Transverse colon (tissue), 4 donors: ENCODE data around the gene BCL2L12. TPM values are rescaled to one million over a fixed set of nuclear protein-coding genes. Genes with fewer than 3 reads are reported as not detected.

Experiments used
- DNase-seq: peaks from one replicate; pipeline ENCODE4 v3.0.0-alpha.2; 2019
- H3K27ac ChIP-seq, 4 donors: fragments of 200-600 bp; sonication (generic); 2 replicates each; pipeline ENCODE4 v1.5.1; 2016 to 2018; ENCODE audit warnings: inconsistent platforms in 4 of 4
- H3K27me3 ChIP-seq: fragments of 200-600 bp; sonication (generic); 2 replicates; pipeline ENCODE4 v1.5.1; 2017; ENCODE audit warnings: inconsistent platforms
- H3K36me3 ChIP-seq, 4 donors: fragments of 200-600 bp; sonication (generic); 2 replicates each; pipeline ENCODE4 v1.5.1; 2017 to 2019; ENCODE audit warnings: inconsistent platforms in 4 of 4
- H3K4me1 ChIP-seq, 4 donors: fragments of 200-600 bp; sonication (generic); 2 replicates each; pipeline ENCODE4 v1.5.1; 2017 to 2020; ENCODE audit warnings: inconsistent platforms in 4 of 4
- H3K4me3 ChIP-seq, 4 donors: fragments of 200-600 bp; sonication (generic); 1 replicate in 1 of 4; 2 replicates in 3 of 4; pipeline versions ENCODE4 v1.5.1 to v1.6.1; 2017 to 2019; ENCODE audit warnings: inconsistent platforms in 4 of 4
- H3K9me3 ChIP-seq, 2 donors: fragments of 200-600 bp; sonication (generic); 2 replicates each; pipeline ENCODE4 v1.5.1; 2017 to 2019; ENCODE audit warnings: inconsistent platforms in 2 of 2
- EP300 ChIP-seq: sonication (generic); formaldehyde crosslinking; IDR thresholded peaks from one replicate; pipeline ENCODE4 v1.6.1; 2017; ENCODE audit warnings: antibody characterized with exemption, low read depth
- POLR2A ChIP-seq: fragments of 450-650 bp; IDR thresholded peaks from one replicate; pipeline ENCODE4 v1.6.1; 2016; ENCODE audit warnings: antibody characterized with exemption, mild to moderate bottlenecking, moderate library complexity
- POLR2AphosphoS5 ChIP-seq, 3 donors: sonication (generic); formaldehyde crosslinking; IDR thresholded peaks; one replicate each; pipeline ENCODE4 v1.6.1; 2016; ENCODE audit warnings: antibody characterized with exemption in 3 of 3
- WGBS, 2 donors: methylation state at CpG; one replicate each; pipeline ENCODE4 v1.1.5; 2018; ENCODE audit warnings: low coverage in 1 of 2; 5-methylcytosine and 5-hydroxymethylcytosine counted together
- in situ Hi-C, 4 donors: fragments of 200-750 bp; cut with MboI; loops; one replicate each; pipeline versions ENCODE4 v1.15.0 to v1.15.1; 2017; ENCODE audit warnings: low sequenced_read_pairs in 3 of 4, low pct_ligation_motif_present in 1 of 4, low pct_unique_long_range_greater_than_20kb in 1 of 4
- intact Hi-C: fragments of 100-400 bp; cut with DNase I; formaldehyde crosslinking; loops from one replicate; pipeline ENCODE4 v1.15.1; 2023; ENCODE audit warnings: low total_unique reads
- total RNA-seq, 4 donors: library from RNA; depleted of rRNA; stranded (reverse); fragments of >200 nt; gene quantifications; one replicate each; pipeline ENCODE4 v1.1.0, GENCODE V29; 2016
- TF ChIP-seq, protein P1 (sequence below), 5 experiments: fragments of 200-600 bp in 3 of 5; fragments of 450-650 bp in 2 of 5; sonication (generic) in 3 of 5; IDR thresholded peaks; 1 replicate in 2 of 5; 2 replicates in 3 of 5; pipeline ENCODE4 v1.5.1; 2016 to 2017; ENCODE audit warnings: antibody characterized with exemption in 5 of 5, inconsistent platforms in 3 of 5, mild to moderate bottlenecking in 2 of 5, moderate library complexity in 1 of 5

The BCL2L12 gene
- total RNA-seq, 4 donors from 2014 or later = 5.4 to 10.2 (median 6.9) TPM

DNA sequence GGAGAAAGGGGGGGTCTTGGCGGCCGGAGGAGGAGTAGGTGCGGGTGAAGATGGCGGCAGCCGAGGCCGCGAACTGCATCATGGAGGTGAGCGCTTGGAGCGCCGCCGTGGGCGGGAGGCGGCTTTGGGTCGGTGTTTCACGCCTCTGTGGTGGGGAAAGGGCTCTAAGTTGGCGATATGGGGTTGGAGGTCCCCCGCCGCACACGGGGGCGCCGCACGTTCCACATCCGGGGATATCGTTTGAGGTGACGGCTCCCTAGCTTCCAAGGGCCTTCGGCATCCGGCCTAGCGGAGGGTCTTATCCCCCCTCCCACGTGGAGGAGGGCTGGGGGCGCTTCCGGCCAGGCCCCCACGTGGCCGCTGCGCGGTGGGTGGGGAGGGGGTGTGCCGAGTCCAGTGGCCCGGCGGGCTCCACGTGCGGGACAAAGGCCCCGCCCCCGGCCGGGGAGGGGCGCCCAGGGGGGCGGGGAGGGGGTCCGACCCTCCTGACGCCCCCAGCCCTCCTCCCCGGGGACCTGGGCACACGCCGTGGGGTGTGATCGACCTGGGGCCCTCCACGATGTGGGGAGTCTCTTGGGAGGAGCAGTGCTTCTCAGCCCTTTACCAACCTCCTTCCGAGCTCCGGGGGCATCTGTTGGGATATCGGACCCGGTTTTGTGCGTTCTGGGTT lies 11.6 kb downstream of the BCL2L12 start, which contains the start of gene PRMT1:
TSS of gene PRMT1 (plus strand) at position 41 of the 670 bp plus-strand sequence. CDS start at position 51, 10 bp downstream.
- Histone ChIP-seq H3K27me3 (no peaks in the 10 kb centered on the region), H3K36me3 (peaks cover 0 to 6% (median 5%) of the 10 kb centered on the region in 4 donors), H3K4me3 (peak within 1 kb of the TSS; percentile 62 to 94 (median 84)), H3K4me1 (peaks cover 9 to 45% (median 40%) of the 10 kb centered on the region in 4 donors), H3K27ac (peak within 1 kb of the TSS; percentile 85 to 99 (median 95)), H3K9me3 (no peaks in the 10 kb centered on the region)
- intact Hi-C loops (no loop called here), in situ Hi-C loops (loop anchor here in 1 of 4 donors (10.0 kb wide), 1 partner anchor 103 kb away; no protein-coding TSS in a partner anchor)
- TF ChIP-seq EP300 = no peak
- peak; percentile 85 for TF ChIP-seq POLR2A
- peak; percentile 64 to 89 (median 79) for TF ChIP-seq POLR2AphosphoS5 (IDR thresholded peaks at IDR 0.05)
- DNase-seq = peak; percentile 44
- WGBS, 2 donors = 2% methylated on average over 40 of the region's 57 CpGs; no CpG with 5 or more reads in 1 of the 2 donors

DNA sequence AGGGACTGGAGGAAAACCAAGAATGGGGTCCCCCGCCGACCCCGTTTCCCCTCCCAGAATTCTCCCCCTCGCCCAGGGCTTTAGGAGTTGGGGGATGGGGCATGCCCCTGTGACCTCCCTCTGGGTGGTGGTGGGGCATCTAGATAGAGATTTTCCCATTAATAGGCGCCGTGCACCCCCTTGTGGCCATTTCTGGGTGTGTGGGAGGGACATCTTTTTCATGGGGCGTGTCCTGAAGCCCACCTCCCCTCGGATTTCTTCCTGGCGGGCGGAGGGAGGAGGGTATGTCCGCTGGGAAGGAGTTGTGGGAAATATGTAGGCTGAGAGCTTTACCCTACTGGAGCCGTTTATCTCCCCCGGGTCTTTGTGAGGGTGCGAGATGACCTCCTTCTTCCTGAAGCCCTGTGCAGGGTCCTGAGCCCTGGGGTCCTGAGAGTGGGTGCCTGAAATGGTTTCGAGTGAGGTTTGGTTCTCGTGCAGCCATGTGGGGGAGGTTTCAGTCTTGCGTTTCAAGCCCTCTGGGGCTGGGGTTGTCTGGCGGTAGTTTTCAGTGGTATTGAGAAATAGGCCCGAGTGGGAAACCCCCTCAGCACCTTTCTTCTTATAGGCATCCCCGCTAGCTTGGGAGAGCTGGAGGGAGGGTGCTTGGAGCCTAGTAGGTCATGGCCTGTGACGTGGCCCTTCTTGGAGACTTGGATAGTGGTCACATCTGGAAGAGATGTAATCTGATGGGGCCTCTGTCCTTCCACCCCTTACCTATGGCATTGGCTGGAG lies 12.4 kb downstream of the BCL2L12 start:
- intact Hi-C loops (no loop called here), in situ Hi-C loops (loop anchor here in 1 of 4 donors (10.0 kb wide), 1 partner anchor 103 kb away; no protein-coding TSS in a partner anchor)
- Histone ChIP-seq H3K4me3 (peak overlapping the region; percentile 62 to 94 (median 84)), H3K36me3 (peaks cover 0 to 9% (median 6%) of the 10 kb centered on the region in 4 donors), H3K4me1 (peaks cover 9 to 45% (median 39%) of the 10 kb centered on the region in 4 donors), H3K27me3 (no peaks in the 10 kb centered on the region), H3K9me3 (no peaks in the 10 kb centered on the region), H3K27ac (peak overlapping the region; percentile 84 to 99 (median 95))
- WGBS, 2 donors = 0 to 4% methylated on average over 4 to 21 of the region's 21 CpGs
- DNase-seq = peak; percentile 78
- TF ChIP-seq POLR2A (no peak), POLR2AphosphoS5 (IDR thresholded peaks at IDR 0.05) (no peak), EP300 (no peak)
- TF ChIP-seq, protein P1, sequence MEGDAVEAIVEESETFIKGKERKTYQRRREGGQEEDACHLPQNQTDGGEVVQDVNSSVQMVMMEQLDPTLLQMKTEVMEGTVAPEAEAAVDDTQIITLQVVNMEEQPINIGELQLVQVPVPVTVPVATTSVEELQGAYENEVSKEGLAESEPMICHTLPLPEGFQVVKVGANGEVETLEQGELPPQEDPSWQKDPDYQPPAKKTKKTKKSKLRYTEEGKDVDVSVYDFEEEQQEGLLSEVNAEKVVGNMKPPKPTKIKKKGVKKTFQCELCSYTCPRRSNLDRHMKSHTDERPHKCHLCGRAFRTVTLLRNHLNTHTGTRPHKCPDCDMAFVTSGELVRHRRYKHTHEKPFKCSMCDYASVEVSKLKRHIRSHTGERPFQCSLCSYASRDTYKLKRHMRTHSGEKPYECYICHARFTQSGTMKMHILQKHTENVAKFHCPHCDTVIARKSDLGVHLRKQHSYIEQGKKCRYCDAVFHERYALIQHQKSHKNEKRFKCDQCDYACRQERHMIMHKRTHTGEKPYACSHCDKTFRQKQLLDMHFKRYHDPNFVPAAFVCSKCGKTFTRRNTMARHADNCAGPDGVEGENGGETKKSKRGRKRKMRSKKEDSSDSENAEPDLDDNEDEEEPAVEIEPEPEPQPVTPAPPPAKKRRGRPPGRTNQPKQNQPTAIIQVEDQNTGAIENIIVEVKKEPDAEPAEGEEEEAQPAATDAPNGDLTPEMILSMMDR (IDR thresholded peaks at IDR 0.05) = peak; percentile 53 to 74 (median 57)

DNA sequence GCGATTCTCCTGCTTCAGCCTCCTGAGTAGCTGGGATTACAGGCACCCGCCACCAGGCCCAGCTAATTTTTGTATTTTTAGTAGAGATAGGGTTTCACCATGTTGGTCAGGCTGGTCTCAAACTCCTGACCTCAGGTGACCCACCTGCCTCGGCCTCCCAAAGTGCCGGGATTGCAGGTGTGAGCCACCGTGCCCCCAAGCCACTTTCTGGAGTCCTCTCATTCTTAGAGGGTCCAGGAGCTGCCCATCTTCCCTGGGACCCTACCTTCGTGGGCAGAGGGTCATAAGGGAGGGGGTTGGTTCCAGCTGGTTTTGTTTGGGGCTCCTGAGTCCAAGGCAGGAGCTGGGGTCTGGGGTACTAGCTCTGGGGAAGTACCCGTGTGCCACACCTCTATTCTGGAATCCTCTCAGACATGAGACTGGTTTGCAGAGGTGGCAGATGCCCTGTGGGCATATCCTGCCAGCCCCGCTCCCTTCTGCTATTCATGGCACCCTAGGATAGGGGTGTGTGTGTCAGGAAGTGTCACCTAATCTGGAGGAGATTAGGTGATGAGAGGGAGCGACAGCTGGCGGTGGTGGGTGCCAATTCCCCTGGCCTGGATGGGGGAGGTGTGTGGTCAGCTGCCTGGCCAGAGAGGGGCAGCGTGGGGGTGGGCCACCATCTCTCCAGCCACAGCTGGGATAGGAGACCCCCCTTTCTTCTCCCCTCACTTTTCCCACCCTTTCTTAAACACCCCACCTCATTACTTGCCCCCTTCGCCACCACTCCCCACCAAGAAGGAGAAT lies 13.4 kb downstream of the BCL2L12 start:
- H3K27me3 ChIP-seq = no peaks in the 10 kb centered on the region
- peak overlapping the region; percentile 84 to 99 (median 95) for H3K27ac ChIP-seq
- in situ Hi-C loops (loop anchor here in 1 of 4 donors (10.0 kb wide), 1 partner anchor 104 kb away; no protein-coding TSS in a partner anchor), intact Hi-C loops (no loop called here)
- no peak for TF ChIP-seq POLR2AphosphoS5 (IDR thresholded peaks at IDR 0.05)
- TF ChIP-seq EP300 = no peak
- TF ChIP-seq, protein P1 (IDR thresholded peaks at IDR 0.05) = no peak
- no peak for TF ChIP-seq POLR2A
- H3K9me3 ChIP-seq = no peaks in the 10 kb centered on the region
- WGBS, 2 donors = 59 to 94% methylated on average over 3 to 12 of the region's 12 CpGs
- H3K4me1 ChIP-seq = peaks cover 9 to 45% (median 39%) of the 10 kb centered on the region in 4 donors
- no peak for DNase-seq
- H3K4me3 ChIP-seq = no peak overlapping the region
- H3K36me3 ChIP-seq = peaks cover 0 to 9% (median 6%) of the 10 kb centered on the region in 4 donors

DNA sequence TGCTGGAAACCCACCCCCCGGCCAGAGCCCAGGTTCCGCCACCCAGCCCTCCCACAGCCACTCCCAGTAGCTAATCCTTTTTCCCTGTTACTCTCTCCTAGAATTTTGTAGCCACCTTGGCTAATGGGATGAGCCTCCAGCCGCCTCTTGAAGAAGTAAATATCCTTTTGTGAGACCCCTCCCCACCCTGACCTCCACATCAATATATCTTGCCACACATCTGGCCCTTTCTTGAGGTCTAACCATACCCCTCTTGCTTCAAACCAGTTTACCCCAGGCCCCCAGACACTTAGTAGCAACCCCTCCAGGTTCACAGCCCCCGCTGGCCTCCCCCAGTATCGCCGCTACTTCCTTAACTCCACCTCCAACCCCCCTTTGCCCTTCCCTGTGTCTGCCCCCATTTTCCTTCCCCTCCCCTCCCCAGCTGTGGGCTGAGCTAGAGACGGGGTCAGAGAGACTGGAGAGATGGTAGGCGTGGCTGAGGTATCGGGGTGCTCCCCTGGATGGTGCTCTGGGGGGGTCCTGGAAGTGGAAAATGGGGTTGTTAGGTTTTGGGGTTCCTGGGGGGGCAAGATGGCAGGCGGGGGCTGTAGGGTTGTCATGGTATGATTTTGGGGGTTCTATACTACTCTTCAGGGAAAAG lies 14.2 kb downstream of the BCL2L12 start:
- intact Hi-C loops = loop anchor here (10.0 kb wide), 1 partner anchor 205 kb away; the partner anchor contains the start of gene FLT3LG
- no peak overlapping the region for H3K4me3 ChIP-seq

More for the DNA sequence above, 14.2 kb downstream of the BCL2L12 start:
- no peak for DNase-seq
- no peaks in the 10 kb centered on the region for H3K9me3 ChIP-seq
- in situ Hi-C loops = loop anchor here in 1 of 4 donors (10.0 kb wide), 1 partner anchor 105 kb away; no protein-coding TSS in a partner anchor
- H3K27me3 ChIP-seq = no peaks in the 10 kb centered on the region
- TF ChIP-seq, protein P1 (IDR thresholded peaks at IDR 0.05) = no peak
- TF ChIP-seq EP300 = no peak
- no peak for TF ChIP-seq POLR2A
- TF ChIP-seq POLR2AphosphoS5 (IDR thresholded peaks at IDR 0.05) = no peak
- peaks cover 9 to 45% (median 39%) of the 10 kb centered on the region in 4 donors for H3K4me1 ChIP-seq
- peak overlapping the region; percentile 69 to 99 (median 75) for H3K27ac ChIP-seq
- WGBS, 2 donors = 68 to 76% methylated on average over 4 to 10 of the region's 10 CpGs
- H3K36me3 ChIP-seq = peaks cover 0 to 9% (median 8%) of the 10 kb centered on the region in 4 donors
